T-helper 1 cell treated with Interleukin-12 subunit alpha and Interleukin-12 subunit beta and Interleukin-4 antibody, amounts not matched to agents 30 ng/mL and 1 ng/mL, for 36 hours (primary cell): ENCODE data around the gene ADAMTS3. TPM values are rescaled to one million over a fixed set of nuclear protein-coding genes. Genes with fewer than 3 reads are reported as not detected.

ENCODE experiments used
- intact Hi-C: fragments of 100-400 bp; cut with micrococcal nuclease; formaldehyde crosslinking; loops from one replicate; pipeline ENCODE4 v1.15.1; 2024
- total RNA-seq: library from RNA; stranded (reverse); gene quantifications from 2 replicates; pipeline ENCODE4 v1.2.3, GENCODE V29; 2022

The ADAMTS3 gene
- total RNA-seq, 1 donor from 2014 or later = not detected

GRCh38 chr4:72352711-72353110 is 216.3 kb downstream of the ADAMTS3 start:
- intact Hi-C loops = no loop called here

GRCh38 chr4:72351521-72351920 is 217.5 kb downstream of the ADAMTS3 start:
- intact Hi-C loops = no loop called here

GRCh38 chr4:72348701-72349100 is 220.3 kb downstream of the ADAMTS3 start:
- intact Hi-C loops = no loop called here

- intact Hi-C loops = no loop called here
Observed at GRCh38 chr4:72344418-72344817, 224.6 kb downstream of the ADAMTS3 start.

- intact Hi-C loops = no loop called here
Observed at GRCh38 chr4:72341432-72341820, 227.6 kb downstream of the ADAMTS3 start.

GRCh38 chr4:72340803-72341431 is 228.1 kb downstream of the ADAMTS3 start:
- intact Hi-C loops = no loop called here

- intact Hi-C loops = no loop called here
Observed at GRCh38 chr4:72338060-72338459, 231.0 kb downstream of the ADAMTS3 start.

GRCh38 chr4:72330381-72330780 is 238.6 kb downstream of the ADAMTS3 start:
- intact Hi-C loops = no loop called here

GRCh38 chr4:72326692-72327632 is 242.1 kb downstream of the ADAMTS3 start:
- intact Hi-C loops = loop anchor here (2.0 kb wide), 2 partner anchors 142 to 1808 kb away; no protein-coding TSS in a partner anchor

- intact Hi-C loops = no loop called here
Observed at GRCh38 chr4:72325215-72325614, 243.8 kb downstream of the ADAMTS3 start.

- intact Hi-C loops = no loop called here
Observed at GRCh38 chr4:72323227-72323626, 245.8 kb downstream of the ADAMTS3 start.

- intact Hi-C loops = no loop called here
Observed at GRCh38 chr4:72320223-72320948, 248.6 kb downstream of the ADAMTS3 start.

- intact Hi-C loops = no loop called here
Observed at GRCh38 chr4:72319601-72320021, 249.4 kb downstream of the ADAMTS3 start.

GRCh38 chr4:72318421-72319170 is 250.4 kb downstream of the ADAMTS3 start:
- intact Hi-C loops = no loop called here

- intact Hi-C loops = no loop called here
Observed at GRCh38 chr4:72314869-72315268, 254.2 kb downstream of the ADAMTS3 start.

- intact Hi-C loops = no loop called here
Observed at GRCh38 chr4:72313121-72313520, 255.9 kb downstream of the ADAMTS3 start.

- intact Hi-C loops = no loop called here
Observed at GRCh38 chr4:72312032-72312650, 256.9 kb downstream of the ADAMTS3 start.

GRCh38 chr4:72311291-72311690 is 257.7 kb downstream of the ADAMTS3 start:
- intact Hi-C loops = no loop called here

- intact Hi-C loops = no loop called here
Observed at GRCh38 chr4:72305620-72306019, 263.4 kb downstream of the ADAMTS3 start.

- intact Hi-C loops = no loop called here
Observed at GRCh38 chr4:72305080-72305479, 263.9 kb downstream of the ADAMTS3 start.
